ENCODE measurements around the gene AMDHD2. TPM values are rescaled to one million over a fixed set of nuclear protein-coding genes. Genes with fewer than 3 reads are reported as not detected.

The AMDHD2 gene
- total and polyA plus RNA-seq, 2 of the 13 experiments (the other 11 are each of a cell fraction or from before 2014, with no cell fraction given) = 33.5 to 39.1 TPM

- Histone ChIP-seq H2AFZ (ENCODE audit: low read length) (no peak overlapping the region), H3K9me3 (ENCODE audit: low read length) (no peaks in the 10 kb centered on the region), H4K20me1 (ENCODE audit: insufficient read depth, low read length) (peaks cover 9% of the 10 kb centered on the region; the same call in 1 of the 2 replicates), H3K27me3 (ENCODE audit: control insufficient read depth in 1 of 2, insufficient read depth in 2 of 2, low read length in 2 of 2) (peaks cover 8 to 25% of the 10 kb centered on the region in 2 experiments), H3K27ac (ENCODE audit: extremely low read length, insufficient read depth, low read length) (no peak overlapping the region), H3K4me2 (ENCODE audit: low read depth, low read length) (peak overlapping the region; percentile 89), H3K36me3 (replicated peaks in 1 of 2; ENCODE audit: control insufficient read depth in 1 of 2, insufficient read depth in 2 of 2, low read length in 2 of 2) (no peaks in the 10 kb centered on the region), H3K79me2 (ENCODE audit: insufficient read depth, low read length) (no peaks in the 10 kb centered on the region), H3K4me1 (ENCODE audit: insufficient read depth, low read length) (peaks cover 64% of the 10 kb centered on the region), H3K9ac (ENCODE audit: insufficient read depth, low read depth, low read length) (peak overlapping the region; percentile 7; the same call in 1 of the 2 replicates), H3K4me3 (replicated peaks in 1 of 3; ENCODE audit: insufficient read depth in 1 of 3, low read depth in 2 of 3, low read length in 3 of 3) (peak overlapping the region; percentile 4 to 85 (median 38); a peak in 5 of 6 replicates)
- DNase-seq (ENCODE audit: low spot score) (no peak), ATAC-seq (peak; percentile 31), FAIRE-seq (no peak)
- in situ Hi-C loops (cut with HindIII; ENCODE audit: extremely low pct_ligation_motif_present, low pct_unique_long_range_greater_than_20kb) = no loop called here
- 14% methylated on average over 5 of the region's 61 CpGs for WGBS (ENCODE audit: low lambda C conversion rate)
- ChIA-PET POLR2A (interaction anchor here (1.4 kb wide), 1 partner anchor 12 kb away, joined by 4 read pairs; the partner anchor contains the start of gene TEDC2), CTCF (ENCODE audit: low intra/inter-chr PET ratio, low total read pairs) (no interaction called here)
- intact Hi-C loops (cut with micrococcal nuclease; ENCODE audit: unreplicated experiment) = loop anchor here (5.0 kb wide), 1 partner anchor 40 kb away; no protein-coding TSS in a partner anchor
- BruUV-seq (replicated peaks) = no TSS peak
- TF ChIP-seq ZNF605 (CRISPR knock-in tag; IDR thresholded peaks at IDR 0.05) = peak; percentile 46; the same call in 1 of the 2 replicates
- peak; percentile 62 for TF ChIP-seq AGO2 (optimal IDR thresholded peaks at IDR 0.05; ENCODE audit: low read depth, low read length)
- TF ChIP-seq BRD4 (CRISPR knock-in tag; IDR thresholded peaks at IDR 0.05) = peak; percentile 17; the same call in 1 of the 2 replicates
- TF ChIP-seq MXI1 (IDR thresholded peaks at IDR 0.05; ENCODE audit: borderline replicate concordance, low read depth, low read length) = peak; percentile 13; the same call in 1 of the 3 replicates
- TF ChIP-seq ZNF317 (CRISPR knock-in tag; IDR thresholded peaks at IDR 0.05) = no peak
- TF ChIP-seq XRCC5 (optimal IDR thresholded peaks at IDR 0.05; ENCODE audit: low read length) = peak; percentile 23
- 0 out of 2 replicates have a peak, but pooled peaks have one; percentile 40 for TF ChIP-seq THAP7 (CRISPR knock-in tag; IDR thresholded peaks at IDR 0.05)
- TF ChIP-seq RBAK (CRISPR knock-in tag; IDR thresholded peaks at IDR 0.05) = 0 out of 2 replicates have a peak, but pooled peaks have one; percentile 18
- 0 out of 2 replicates have a peak, but pooled peaks have one; percentile 5 for TF ChIP-seq FOXO1 (CRISPR knock-in tag; IDR thresholded peaks at IDR 0.05)
- peak; percentile 40; the same call in 1 of the 2 replicates for TF ChIP-seq ETV5 (CRISPR knock-in tag; IDR thresholded peaks at IDR 0.05; ENCODE audit: borderline replicate concordance)
- TF ChIP-seq RBM39 (IDR thresholded peaks at IDR 0.05; ENCODE audit: low read depth, low read length, poor library complexity, severe bottlenecking) = no peak
- 0 out of 2 replicates have a peak, but pooled peaks have one; percentile 26 for TF ChIP-seq RARA (CRISPR knock-in tag; IDR thresholded peaks at IDR 0.05)
- TF ChIP-seq ZNF75D (CRISPR knock-in tag; IDR thresholded peaks at IDR 0.05; ENCODE audit: borderline replicate concordance) = no peak
- TF ChIP-seq ZNF563 (CRISPR knock-in tag; IDR thresholded peaks at IDR 0.05) = peak; percentile 87; the same call in 1 of the 2 replicates
- no peak; the same call in 1 of the 2 replicates for TF ChIP-seq ERF (CRISPR knock-in tag; IDR thresholded peaks at IDR 0.05)
- TF ChIP-seq SOX5 (CRISPR knock-in tag; IDR thresholded peaks at IDR 0.05; ENCODE audit: borderline replicate concordance) = no peak
- TF ChIP-seq ZBTB26 (CRISPR knock-in tag; IDR thresholded peaks at IDR 0.05; ENCODE audit: borderline replicate concordance) = 0 out of 2 replicates have a peak, but pooled peaks have one; percentile 22
- TF ChIP-seq SKIL (CRISPR knock-in tag; IDR thresholded peaks at IDR 0.05; ENCODE audit: borderline replicate concordance) = peak; percentile 50; the same call in 1 of the 2 replicates
- no peak for TF ChIP-seq ONECUT2 (CRISPR knock-in tag; IDR thresholded peaks at IDR 0.05)
- peak in 1 of 2 experiments; percentile 20; a peak in 1 of 4 replicates for TF ChIP-seq POLR2A (IDR thresholded peaks at IDR 0.05; ENCODE audit: insufficient read depth in 1 of 2, low read depth in 2 of 2, low read length in 2 of 2)
These were observed 48.3 kb upstream of the AMDHD2 start for GRCh38 chr16:2471653-2472487.
